Thoracic aorta (tissue), 2 donors: Measurements from ENCODE around the gene ENTPD7. TPM values are rescaled to one million over a fixed set of nuclear protein-coding genes. Genes with fewer than 3 reads are reported as not detected.

Experiments
- ATAC-seq: fragments of 150-250 bp; one replicate; pipeline ENCODE4 v1.8.0; 2017; ENCODE audit warnings: low read depth; ENCODE audit not compliant: insufficient number of reproducible peaks, low FRiP score
- DNase-seq: peaks from one replicate; pipeline ENCODE4 v3.0.0-alpha.2; 2020; ENCODE audit warnings: low spot score
- H3K27ac ChIP-seq, 2 donors: fragments of 200-600 bp; sonication (generic); 1 replicate in 1 of 2; 2 replicates in 1 of 2; pipeline ENCODE4 v1.5.1; 2016; ENCODE audit warnings: mild to moderate bottlenecking in 2 of 2, moderate library complexity in 2 of 2
- H3K27me3 ChIP-seq: fragments of 200-600 bp; sonication (generic); replicated peaks from 2 replicates; pipeline ENCODE4 v1.6.0; 2016; ENCODE audit warnings: mild to moderate bottlenecking; ENCODE audit not compliant: insufficient read depth
- H3K36me3 ChIP-seq: fragments of 200-600 bp; sonication (generic); one replicate; pipeline ENCODE4 v1.5.1; 2016
- H3K4me1 ChIP-seq, 2 donors: fragments of 200-600 bp; sonication (generic); 1 replicate in 1 of 2; 2 replicates in 1 of 2; pipeline versions ENCODE4 v1.5.1 to v1.6.0; 2016; ENCODE audit warnings: low read depth in 2 of 2, mild to moderate bottlenecking in 1 of 2; ENCODE audit not compliant: control insufficient read depth in 1 of 2
- H3K4me3 ChIP-seq: fragments of 200-600 bp; sonication (generic); 2 replicates; pipeline ENCODE4 v1.5.1; 2016; ENCODE audit warnings: mild to moderate bottlenecking
- H3K9me3 ChIP-seq: fragments of 200-600 bp; sonication (generic); 2 replicates; pipeline ENCODE4 v1.5.1; 2016
- CTCF ChIP-seq: fragments of 200-600 bp; sonication (generic); IDR thresholded peaks from one replicate; pipeline ENCODE4 v1.5.1; 2019; ENCODE audit warnings: antibody characterized with exemption
- total RNA-seq, 2 donors: library from RNA; depleted of rRNA; stranded (reverse); fragments of >200 nt; gene quantifications; one replicate each; pipeline versions ENCODE4 v1.1.0 to v1.2.3, GENCODE V29; 2016

ENTPD7 gene
- total RNA-seq, 2 donors from 2014 or later: 8.1 to 14.8 TPM

GRCh38 chr10:99659868-99660366, 608 bp downstream of the ENTPD7 start:
- H3K27me3 ChIP-seq: no peaks in the 10 kb centered on the region
- H3K36me3 ChIP-seq: no peaks in the 10 kb centered on the region
- DNase-seq: no peak
- peak overlapping the region; percentile 92 for H3K4me3 ChIP-seq
- H3K27ac ChIP-seq: no peak overlapping the region
- TF ChIP-seq CTCF: no peak
- peaks cover 14% of the 10 kb centered on the region in 2 donors for H3K4me1 ChIP-seq
- no peak for ATAC-seq
- H3K9me3 ChIP-seq: no peaks in the 10 kb centered on the region

- Histone ChIP-seq H3K27me3 (no peaks in the 10 kb centered on the region), H3K27ac (no peak overlapping the region), H3K4me3 (no peak overlapping the region), H3K36me3 (no peaks in the 10 kb centered on the region), H3K4me1 (peaks cover 14% of the 10 kb centered on the region in 2 donors), H3K9me3 (no peaks in the 10 kb centered on the region)
- no peak for TF ChIP-seq CTCF
- ATAC-seq: no peak
- no peak for DNase-seq
Observed at GRCh38 chr10:99660662-99661376, 1.5 kb downstream of the ENTPD7 start.

- Histone ChIP-seq H3K36me3 (no peaks in the 10 kb centered on the region), H3K4me1 (peaks cover 14% of the 10 kb centered on the region in 2 donors), H3K9me3 (no peaks in the 10 kb centered on the region), H3K27ac (no peak overlapping the region), H3K4me3 (no peak overlapping the region), H3K27me3 (no peaks in the 10 kb centered on the region)
- no peak for DNase-seq
- no peak for TF ChIP-seq CTCF
- no peak for ATAC-seq
Observed at GRCh38 chr10:99661377-99661763, 2.1 kb downstream of the ENTPD7 start.

GRCh38 chr10:99665304-99665703, 6.0 kb downstream of the ENTPD7 start:
- Histone ChIP-seq H3K4me3 (no peak overlapping the region), H3K27me3 (no peaks in the 10 kb centered on the region), H3K9me3 (no peaks in the 10 kb centered on the region), H3K4me1 (peaks cover 0 to 1% of the 10 kb centered on the region in 2 donors), H3K36me3 (peaks cover 7% of the 10 kb centered on the region), H3K27ac (no peak overlapping the region)
- ATAC-seq: no peak
- TF ChIP-seq CTCF: no peak
- no peak for DNase-seq

DNA sequence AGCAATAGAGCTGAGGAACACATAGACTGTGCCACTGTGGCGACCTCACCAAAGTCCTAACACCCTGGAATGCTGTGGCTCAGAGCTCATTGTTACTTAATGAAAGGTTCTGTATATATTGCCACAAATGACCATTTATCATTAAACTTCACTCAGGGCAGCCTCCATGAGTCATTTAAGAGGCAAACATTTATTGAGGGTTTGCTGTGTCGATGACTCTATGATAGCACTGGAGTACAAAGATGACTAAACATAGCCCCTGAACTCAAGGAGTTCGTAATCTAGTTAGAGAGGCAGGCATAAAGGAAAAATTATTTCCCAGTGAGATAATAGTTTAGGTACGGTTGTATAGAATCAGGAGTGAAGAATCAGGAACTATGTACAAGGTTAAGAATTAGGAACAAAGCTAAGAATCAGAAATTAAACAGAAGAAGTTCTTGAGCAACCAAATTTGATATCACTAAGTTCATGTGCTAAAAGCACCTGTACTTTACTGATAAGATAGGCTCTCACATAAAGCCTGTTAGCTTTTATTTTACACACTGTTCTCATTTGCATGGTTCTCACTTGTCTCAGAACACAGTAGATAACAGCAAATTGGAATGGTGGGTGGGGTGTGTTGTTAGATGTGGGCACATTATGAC, 7.9 kb downstream of the ENTPD7 start:
- Histone ChIP-seq H3K27me3 (no peaks in the 10 kb centered on the region), H3K36me3 (peaks cover 7% of the 10 kb centered on the region), H3K9me3 (no peaks in the 10 kb centered on the region), H3K4me1 (no peaks in the 10 kb centered on the region), H3K4me3 (no peak overlapping the region), H3K27ac (no peak overlapping the region)
- DNase-seq (no peak), ATAC-seq (no peak)
- TF ChIP-seq CTCF: no peak
